Ramos (cell line): ENCODE measurements around the gene ZNF493.

Experiments used
- in situ Hi-C: fragments of 300-500 bp; cut with MboI; formaldehyde crosslinking; loops from one replicate; pipeline ENCODE4 v1.14.3; 2022; ENCODE audit warnings: low sequenced_read_pairs; ENCODE audit not compliant: unreplicated experiment

The ZNF493 gene

GRCh38 chr19:21396893-21397572, at the start of gene ZNF493:
Gene ZNF493, plus strand, starts transcription at chr19:21397133. Its CDS starts 105 bp downstream, at chr19:21397238.
- in situ Hi-C loops, result no loop called here

- in situ Hi-C loops, result no loop called here
Measured at GRCh38 chr19:21352830-21353229, 44.1 kb upstream of the ZNF493 start.

DNA sequence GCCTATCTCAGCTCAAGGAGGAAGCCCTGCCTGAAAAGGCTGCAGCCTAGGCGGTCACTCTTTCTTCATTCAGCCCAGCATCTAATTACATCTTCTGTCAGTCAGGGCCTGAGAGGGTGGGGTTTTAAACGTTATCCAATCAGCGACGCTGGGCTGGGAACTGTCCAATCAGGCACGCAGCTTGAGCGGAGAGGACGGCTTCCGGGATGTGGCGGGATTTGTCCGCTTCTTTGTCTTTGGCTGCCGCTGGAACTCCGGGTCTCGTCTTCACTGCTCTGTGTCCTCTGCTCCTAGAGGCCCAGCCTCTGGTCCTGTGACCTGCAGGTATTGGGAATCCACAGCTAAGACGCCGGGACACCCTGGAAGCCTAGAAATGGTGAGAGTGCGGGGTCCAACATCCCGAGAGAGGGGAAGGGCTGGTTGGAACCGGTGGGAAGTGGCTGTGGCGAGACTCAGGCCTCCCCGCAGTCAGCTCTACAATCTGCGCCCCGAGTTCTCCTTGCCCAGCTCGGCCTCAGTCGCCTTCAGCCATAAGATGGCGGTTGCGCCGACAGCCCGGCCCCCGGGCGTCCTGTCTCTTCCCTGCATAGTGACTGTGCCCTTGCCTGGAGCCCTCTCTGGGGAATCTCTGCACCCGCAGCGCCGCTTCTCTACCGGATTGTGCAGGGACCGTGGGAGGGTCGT, 38.0 kb upstream of the ZNF493 start, which contains the start of gene ZNF738:
TSS of gene ZNF738 (plus strand) at position 233 of the 684 bp plus-strand sequence. CDS start at position 374, 141 bp downstream.
- in situ Hi-C loops, result no loop called here

DNA sequence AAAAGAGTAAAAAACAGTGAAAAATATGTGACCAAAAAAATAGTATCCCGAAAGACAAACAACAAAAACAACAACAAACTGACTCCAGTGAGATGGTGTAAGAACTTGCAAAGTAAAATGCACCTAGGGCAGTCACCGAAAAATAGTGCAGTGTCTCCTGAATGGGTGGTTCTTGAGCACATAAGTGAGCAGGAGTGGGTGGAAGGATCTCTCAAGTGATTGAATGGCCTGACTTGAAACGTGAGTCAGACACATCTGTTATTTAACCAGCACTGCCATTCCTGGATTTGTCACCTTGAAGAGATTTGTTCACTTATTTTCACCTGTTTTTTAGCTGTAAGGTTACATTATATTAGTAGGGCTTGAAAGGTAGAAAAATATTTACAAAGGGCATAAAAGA, 34.6 kb upstream of the ZNF493 start:
- in situ Hi-C loops, result no loop called here

DNA sequence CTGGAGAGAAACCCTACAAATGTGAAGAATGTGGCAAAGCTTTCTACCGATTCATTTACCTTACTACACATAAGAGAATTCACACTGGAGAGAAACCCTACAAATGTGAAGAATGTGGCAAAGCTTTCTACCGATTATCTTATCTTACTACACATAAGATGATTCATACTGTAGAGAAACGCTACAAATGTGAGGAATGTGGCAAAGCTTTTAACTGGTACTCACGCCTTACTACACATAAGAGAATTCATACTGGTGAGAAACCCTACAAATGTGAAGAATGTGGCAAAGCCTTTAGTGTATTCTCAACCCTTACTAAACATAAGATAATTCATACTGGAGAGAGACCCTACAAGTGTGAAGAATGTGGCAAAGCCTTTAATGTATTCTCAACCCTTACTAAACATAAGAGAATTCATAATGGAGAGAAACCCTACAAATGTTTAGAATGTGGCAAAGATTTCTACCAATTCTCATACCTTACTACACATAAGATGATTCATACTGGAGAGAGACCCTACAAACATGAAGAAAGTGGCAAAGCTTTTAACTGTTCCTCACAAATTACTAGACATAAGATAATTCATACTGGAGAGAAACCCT, 12.9 kb upstream of the ZNF493 start:
- in situ Hi-C loops, result no loop called here

DNA sequence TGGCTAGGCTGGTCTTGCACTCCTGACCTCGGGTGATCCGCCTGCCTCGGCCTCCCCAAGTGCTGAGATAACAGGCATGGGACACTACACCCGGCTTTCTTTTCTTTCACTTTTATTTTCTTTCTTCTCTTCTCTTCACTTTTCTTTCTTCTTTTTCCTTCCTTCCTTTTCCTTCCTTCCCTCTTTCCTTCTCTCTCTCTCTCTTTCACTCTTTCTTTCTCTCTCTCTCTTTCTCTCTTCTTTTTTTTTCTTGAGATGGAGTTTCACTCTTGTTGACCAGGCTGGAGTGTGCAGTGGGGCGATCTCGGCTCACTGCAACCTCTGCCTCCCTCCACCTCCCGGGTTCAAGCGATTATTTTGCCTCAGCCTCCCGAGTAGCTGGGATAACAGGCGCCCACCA, 812 bp upstream of the ZNF493 start:
- in situ Hi-C loops, result no loop called here

- in situ Hi-C loops, result no loop called here
Measured at GRCh38 chr19:21398851-21399250, 1.9 kb downstream of the ZNF493 start.

- in situ Hi-C loops, result no loop called here
Measured at GRCh38 chr19:21402303-21402985, 5.5 kb downstream of the ZNF493 start.

GRCh38 chr19:21410166-21410565, 13.2 kb downstream of the ZNF493 start:
- in situ Hi-C loops, result no loop called here

DNA sequence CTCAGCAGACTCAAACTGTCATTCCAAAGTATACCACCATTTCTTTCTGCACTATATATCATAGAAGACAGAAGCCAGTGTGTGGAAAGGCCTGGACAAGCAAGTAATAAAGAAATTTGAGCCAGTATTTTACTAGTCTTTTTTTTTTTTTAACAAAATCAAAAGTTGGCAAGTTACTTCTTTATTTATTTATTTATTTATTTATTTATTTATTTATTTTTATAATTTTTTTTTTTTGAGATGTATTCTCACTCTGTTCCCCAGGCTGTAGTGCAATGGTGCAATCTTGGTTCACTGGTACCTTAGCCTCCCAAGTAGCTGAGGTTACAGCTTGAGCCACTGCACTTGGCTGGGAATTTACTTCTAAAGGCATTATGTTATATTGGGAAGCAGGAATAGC, 25.3 kb downstream of the ZNF493 start:
- in situ Hi-C loops, result no loop called here

DNA sequence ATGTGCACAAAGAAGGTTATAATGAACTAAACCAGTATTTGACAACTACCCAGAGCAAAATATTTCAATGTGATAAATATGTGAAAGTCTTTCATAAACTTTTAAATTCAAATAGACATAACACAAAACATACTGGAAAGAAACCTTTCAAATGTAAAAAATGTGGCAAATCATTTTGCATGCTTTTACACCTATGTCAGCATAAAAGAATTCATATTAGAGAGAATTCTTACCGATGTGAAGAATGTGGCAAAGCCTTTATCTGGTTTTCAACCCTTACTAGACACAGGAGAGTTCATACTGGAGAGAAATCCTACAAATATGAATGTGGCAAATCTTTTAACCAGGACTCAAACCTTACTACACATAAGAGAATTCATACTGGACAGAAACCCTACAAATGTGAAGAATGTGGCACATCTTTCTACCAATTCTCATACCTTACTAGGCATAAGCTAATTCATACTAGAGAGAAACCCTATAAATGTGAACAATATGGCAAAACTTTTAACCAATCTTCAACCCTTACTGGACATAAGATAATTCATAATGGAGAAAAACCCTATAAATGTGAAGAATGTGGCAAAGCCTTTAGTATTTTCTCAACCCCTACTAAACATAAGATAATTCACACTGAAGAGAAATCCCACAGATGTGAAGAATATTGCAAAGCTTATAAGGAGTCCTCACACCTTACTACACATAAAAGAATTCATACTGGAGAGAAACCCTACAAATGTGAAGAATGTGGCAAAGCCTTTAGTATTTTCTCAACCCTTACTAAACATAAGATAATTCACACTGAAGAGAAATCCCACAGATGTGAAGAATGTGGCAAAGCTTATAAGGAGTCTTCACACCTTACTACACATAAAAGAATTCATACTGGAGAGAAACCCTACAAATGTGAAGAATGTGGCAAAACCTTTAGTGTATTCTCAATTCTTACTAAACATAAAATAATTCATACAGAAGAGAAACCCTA, 26.4 kb downstream of the ZNF493 start:
- in situ Hi-C loops, result no loop called here

DNA sequence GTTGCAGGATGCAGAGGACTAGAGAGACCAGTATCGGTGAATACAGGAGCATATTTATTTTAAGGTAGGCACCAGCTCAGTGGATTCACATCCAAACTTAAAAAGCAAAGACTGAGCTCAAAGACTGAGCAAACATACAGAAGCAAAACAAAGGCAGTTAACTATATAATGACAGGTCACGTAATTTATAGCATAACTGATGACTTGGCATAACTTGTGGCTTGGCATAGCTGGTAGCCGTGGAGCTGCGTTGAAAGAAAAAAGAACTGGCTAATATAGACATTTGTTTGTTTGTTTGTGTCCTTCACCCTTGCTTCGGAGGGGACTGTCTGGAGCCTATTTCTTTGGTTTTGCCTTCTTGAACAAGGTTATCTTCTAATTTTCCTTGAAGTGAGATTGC, 33.7 kb downstream of the ZNF493 start:
- in situ Hi-C loops, result no loop called here

GRCh38 chr19:21432590-21432989, 35.7 kb downstream of the ZNF493 start:
- in situ Hi-C loops, result no loop called here

DNA sequence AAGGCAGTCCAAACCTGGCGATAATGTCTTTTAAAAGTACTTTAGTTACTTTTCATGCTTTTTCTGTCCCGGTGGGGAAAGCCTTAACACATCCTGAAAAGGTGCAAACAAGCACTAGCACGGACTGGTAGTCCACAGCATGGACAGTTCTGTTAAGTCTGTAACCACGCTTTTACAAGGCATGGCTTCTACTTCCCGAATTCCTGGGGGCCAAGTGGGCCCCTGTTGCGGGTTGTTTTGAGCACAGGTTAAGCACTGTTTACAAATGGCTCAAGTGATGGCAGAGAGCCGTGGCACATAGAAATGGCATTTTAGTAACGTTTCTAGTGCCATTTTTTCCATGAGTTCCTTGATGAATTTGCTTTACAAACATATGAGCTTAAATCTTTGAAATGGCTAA, 37.6 kb downstream of the ZNF493 start:
- in situ Hi-C loops, result no loop called here

- in situ Hi-C loops, result no loop called here
Measured at GRCh38 chr19:21434967-21435544, 38.1 kb downstream of the ZNF493 start.

GRCh38 chr19:21439201-21439751, 42.3 kb downstream of the ZNF493 start:
- in situ Hi-C loops, result no loop called here

GRCh38 chr19:21440321-21440720, 43.4 kb downstream of the ZNF493 start:
- in situ Hi-C loops, result no loop called here

GRCh38 chr19:21451187-21451586, 54.3 kb downstream of the ZNF493 start:
- in situ Hi-C loops, result no loop called here

- in situ Hi-C loops, result no loop called here
Measured at GRCh38 chr19:21454901-21455300, 58.0 kb downstream of the ZNF493 start.
